ENCODE results near the gene TMEM44.
A peak's percentile ranks its signal among the peaks of the same experiment; 100 is the strongest.

The TMEM44 gene

DNA sequence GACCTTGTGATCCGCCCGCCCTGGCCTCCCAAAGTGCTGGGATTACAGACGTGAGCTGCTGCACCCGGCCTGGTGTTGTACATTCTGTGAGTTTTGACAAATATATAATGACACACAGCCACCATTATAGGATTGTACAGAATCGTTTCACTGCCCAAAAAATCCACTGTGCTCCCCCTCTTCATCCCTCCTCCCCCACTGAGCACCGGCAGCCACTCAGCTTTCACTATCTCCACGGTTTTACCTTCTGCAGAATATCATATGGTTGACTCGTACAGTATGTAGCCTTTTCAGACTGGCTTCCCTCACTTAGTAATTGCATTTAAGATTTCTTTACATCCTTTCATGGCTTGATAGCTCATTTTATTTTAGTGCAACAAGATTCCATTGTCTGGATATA, 89.7 kb downstream of the TMEM44 start:
- H3K4me3 ChIP-seq (ENCODE audit: control insufficient read depth in 1 of 7, extremely low read depth in 1 of 7, insufficient read depth in 4 of 7, low read depth in 2 of 7, low read length in 6 of 7) = no peak overlapping the region
- H3K27ac ChIP-seq (ENCODE audit: insufficient read depth in 1 of 2, low read depth in 1 of 2, low read length in 2 of 2, poor library complexity in 1 of 2, severe bottlenecking in 2 of 2) = no peak overlapping the region
- CTCF ChIA-PET = no interaction called here
- H3K9me3 ChIP-seq (ENCODE audit: control extremely low read depth in 1 of 5, control insufficient read depth in 4 of 5, insufficient read depth in 2 of 5, low read depth in 1 of 5, low read length in 4 of 5) = no peaks in the 10 kb centered on the region
- DNase-seq = no peak
- POLR2A ChIA-PET = no interaction called here
- no peaks in the 10 kb centered on the region for H3K27me3 ChIP-seq (replicated peaks in 2 of 5; ENCODE audit: control insufficient read depth in 4 of 5, insufficient read depth in 5 of 5, low read length in 4 of 5)
- H3K4me1 ChIP-seq (ENCODE audit: control extremely low read depth in 1 of 4, control insufficient read depth in 4 of 4, insufficient read depth in 4 of 4, low read length in 3 of 4) = peaks cover 0 to 11% (median 8%) of the 10 kb centered on the region in 4 experiments
- 92% methylated on average over 6 of the region's 8 CpGs for WGBS (ENCODE audit: insufficient coverage)
- no peaks in the 10 kb centered on the region for H3K36me3 ChIP-seq (ENCODE audit: control insufficient read depth in 4 of 4, insufficient read depth in 4 of 4, low read length in 3 of 4)

- POLR2A ChIA-PET = interaction anchor here (0.7 kb wide), 1 partner anchor 185 kb away, joined by 3 read pairs; no protein-coding TSS in a partner anchor
- H3K9me3 ChIP-seq (ENCODE audit: control extremely low read depth in 1 of 5, control insufficient read depth in 4 of 5, insufficient read depth in 2 of 5, low read depth in 1 of 5, low read length in 4 of 5) = no peaks in the 10 kb centered on the region
- peaks cover 0 to 26% (median 23%) of the 10 kb centered on the region in 4 experiments for H3K4me1 ChIP-seq (ENCODE audit: control extremely low read depth in 1 of 4, control insufficient read depth in 4 of 4, insufficient read depth in 4 of 4, low read length in 3 of 4)
- H3K27me3 ChIP-seq (replicated peaks in 2 of 5; ENCODE audit: control insufficient read depth in 4 of 5, insufficient read depth in 5 of 5, low read length in 4 of 5) = no peaks in the 10 kb centered on the region
- DNase-seq = no peak
- H3K4me3 ChIP-seq (ENCODE audit: control insufficient read depth in 1 of 7, extremely low read depth in 1 of 7, insufficient read depth in 4 of 7, low read depth in 2 of 7, low read length in 6 of 7) = no peak overlapping the region
- no peaks in the 10 kb centered on the region for H3K36me3 ChIP-seq (ENCODE audit: control insufficient read depth in 4 of 4, insufficient read depth in 4 of 4, low read length in 3 of 4)
- WGBS (ENCODE audit: insufficient coverage) = 96% methylated on average over 8 of the region's 8 CpGs
- CTCF ChIA-PET = interaction anchor here (0.8 to 1.2 kb wide), 2 partner anchors 31 to 73 kb away, joined by 3 read pairs; no protein-coding TSS in a partner anchor
- H3K27ac ChIP-seq (ENCODE audit: insufficient read depth in 1 of 2, low read depth in 1 of 2, low read length in 2 of 2, poor library complexity in 1 of 2, severe bottlenecking in 2 of 2) = no peak overlapping the region
Measured at GRCh38 chr3:194541483-194541882, 91.7 kb downstream of the TMEM44 start.

- peak; percentile 31 to 78 (median 75) for DNase-seq
- peaks cover 0 to 29% (median 24%) of the 10 kb centered on the region in 4 experiments for H3K4me1 ChIP-seq (ENCODE audit: control extremely low read depth in 1 of 4, control insufficient read depth in 4 of 4, insufficient read depth in 4 of 4, low read length in 3 of 4)
- H3K4me3 ChIP-seq (ENCODE audit: control insufficient read depth in 1 of 7, extremely low read depth in 1 of 7, insufficient read depth in 4 of 7, low read depth in 2 of 7, low read length in 6 of 7) = peak overlapping the region in 1 of 7 experiments; percentile 35
- ChIA-PET CTCF (interaction anchor here (1.2 kb wide), 1 partner anchor 32 kb away, joined by 3 read pairs; no protein-coding TSS in a partner anchor), POLR2A (no interaction called here)
- H3K27ac ChIP-seq (ENCODE audit: insufficient read depth in 1 of 2, low read depth in 1 of 2, low read length in 2 of 2, poor library complexity in 1 of 2, severe bottlenecking in 2 of 2) = no peak overlapping the region
- no peaks in the 10 kb centered on the region for H3K27me3 ChIP-seq (replicated peaks in 2 of 5; ENCODE audit: control insufficient read depth in 4 of 5, insufficient read depth in 5 of 5, low read length in 4 of 5)
- H3K9me3 ChIP-seq (ENCODE audit: control extremely low read depth in 1 of 5, control insufficient read depth in 4 of 5, insufficient read depth in 2 of 5, low read depth in 1 of 5, low read length in 4 of 5) = no peaks in the 10 kb centered on the region
- 38% methylated on average over 8 of the region's 8 CpGs for WGBS (ENCODE audit: insufficient coverage)
- H3K36me3 ChIP-seq (ENCODE audit: control insufficient read depth in 4 of 4, insufficient read depth in 4 of 4, low read length in 3 of 4) = no peaks in the 10 kb centered on the region
Measured at GRCh38 chr3:194540274-194540905, 92.8 kb downstream of the TMEM44 start.

DNA sequence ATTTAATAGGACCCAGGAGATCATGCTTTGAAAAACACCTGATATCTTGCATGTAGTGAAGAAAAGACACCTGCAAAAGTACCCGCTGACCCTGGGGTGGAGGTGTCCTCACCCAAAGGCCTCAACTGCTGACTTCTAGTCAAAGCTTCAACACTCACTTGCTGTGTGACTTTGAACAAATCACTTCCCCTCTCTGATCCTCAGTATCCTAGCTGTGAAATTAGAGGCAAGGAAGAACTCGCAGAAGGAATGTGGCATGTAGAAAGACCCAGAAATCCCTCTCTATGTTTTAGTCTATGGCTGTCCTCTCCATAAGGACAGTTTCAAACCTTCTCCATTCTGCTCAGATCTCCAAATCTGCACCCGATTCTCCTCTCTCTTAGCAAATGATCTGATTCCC, 93.7 kb downstream of the TMEM44 start:
- 100% methylated on average over 2 of the region's 3 CpGs for WGBS (ENCODE audit: insufficient coverage)
- H3K36me3 ChIP-seq (ENCODE audit: control insufficient read depth in 4 of 4, insufficient read depth in 4 of 4, low read length in 3 of 4) = no peaks in the 10 kb centered on the region
- no peaks in the 10 kb centered on the region for H3K27me3 ChIP-seq (replicated peaks in 2 of 5; ENCODE audit: control insufficient read depth in 4 of 5, insufficient read depth in 5 of 5, low read length in 4 of 5)
- H3K4me1 ChIP-seq (ENCODE audit: control extremely low read depth in 1 of 4, control insufficient read depth in 4 of 4, insufficient read depth in 4 of 4, low read length in 3 of 4) = peaks cover 0 to 29% (median 24%) of the 10 kb centered on the region in 4 experiments
- ChIA-PET POLR2A (no interaction called here), CTCF (no interaction called here)
- H3K9me3 ChIP-seq (ENCODE audit: control extremely low read depth in 1 of 5, control insufficient read depth in 4 of 5, insufficient read depth in 2 of 5, low read depth in 1 of 5, low read length in 4 of 5) = no peaks in the 10 kb centered on the region
- no peak overlapping the region for H3K4me3 ChIP-seq (ENCODE audit: control insufficient read depth in 1 of 7, extremely low read depth in 1 of 7, insufficient read depth in 4 of 7, low read depth in 2 of 7, low read length in 6 of 7)
- DNase-seq = no peak
- no peak overlapping the region for H3K27ac ChIP-seq (ENCODE audit: insufficient read depth in 1 of 2, low read depth in 1 of 2, low read length in 2 of 2, poor library complexity in 1 of 2, severe bottlenecking in 2 of 2)

DNA sequence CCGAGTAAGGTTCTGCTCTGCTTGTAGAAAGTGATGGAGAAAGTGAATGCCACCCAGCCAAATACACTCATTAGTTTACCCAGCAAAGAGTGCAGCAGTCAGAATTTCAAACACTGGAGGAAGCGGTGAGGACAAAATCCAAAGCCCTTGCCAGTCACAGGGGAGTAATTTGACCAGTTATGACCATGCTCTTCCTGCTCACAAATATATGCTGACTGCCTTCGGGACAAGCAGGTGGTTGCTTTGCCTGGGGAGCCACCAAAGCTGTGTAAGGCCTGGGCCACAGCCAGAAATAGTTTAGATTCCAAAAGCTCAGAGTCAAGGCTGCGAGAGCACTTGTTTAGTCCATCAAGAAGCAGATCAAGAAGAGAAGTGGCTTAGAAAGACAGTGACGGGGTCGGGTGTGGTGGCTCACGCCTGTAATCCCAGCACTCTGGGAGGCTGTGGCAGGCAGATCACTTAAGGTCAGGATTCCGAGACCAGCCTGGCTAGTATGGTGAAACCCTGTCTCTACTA, 95.4 kb downstream of the TMEM44 start:
- no peak overlapping the region for H3K4me3 ChIP-seq (ENCODE audit: control insufficient read depth in 1 of 7, extremely low read depth in 1 of 7, insufficient read depth in 4 of 7, low read depth in 2 of 7, low read length in 6 of 7)
- H3K27me3 ChIP-seq (replicated peaks in 2 of 5; ENCODE audit: control insufficient read depth in 4 of 5, insufficient read depth in 5 of 5, low read length in 4 of 5) = no peaks in the 10 kb centered on the region
- ChIA-PET CTCF (no interaction called here), POLR2A (no interaction called here)
- H3K9me3 ChIP-seq (ENCODE audit: control extremely low read depth in 1 of 5, control insufficient read depth in 4 of 5, insufficient read depth in 2 of 5, low read depth in 1 of 5, low read length in 4 of 5) = peaks cover 0 to 4% (median 0%) of the 10 kb centered on the region in 5 experiments
- H3K4me1 ChIP-seq (ENCODE audit: control extremely low read depth in 1 of 4, control insufficient read depth in 4 of 4, insufficient read depth in 4 of 4, low read length in 3 of 4) = peaks cover 0 to 29% (median 24%) of the 10 kb centered on the region in 4 experiments
- WGBS (ENCODE audit: insufficient coverage) = 88% methylated on average over 7 of the region's 8 CpGs
- no peak overlapping the region for H3K27ac ChIP-seq (ENCODE audit: insufficient read depth in 1 of 2, low read depth in 1 of 2, low read length in 2 of 2, poor library complexity in 1 of 2, severe bottlenecking in 2 of 2)
- peak in 1 of 3 donors; percentile 9 for DNase-seq
- H3K36me3 ChIP-seq (ENCODE audit: control insufficient read depth in 4 of 4, insufficient read depth in 4 of 4, low read length in 3 of 4) = no peaks in the 10 kb centered on the region

Measured in common myeloid progenitor, CD34-positive (primary cell).